ENCODE measurements around the gene ZNF804A.
A peak's percentile ranks its signal among the peaks of the same experiment; 100 is the strongest.

Gene ZNF804A

DNA sequence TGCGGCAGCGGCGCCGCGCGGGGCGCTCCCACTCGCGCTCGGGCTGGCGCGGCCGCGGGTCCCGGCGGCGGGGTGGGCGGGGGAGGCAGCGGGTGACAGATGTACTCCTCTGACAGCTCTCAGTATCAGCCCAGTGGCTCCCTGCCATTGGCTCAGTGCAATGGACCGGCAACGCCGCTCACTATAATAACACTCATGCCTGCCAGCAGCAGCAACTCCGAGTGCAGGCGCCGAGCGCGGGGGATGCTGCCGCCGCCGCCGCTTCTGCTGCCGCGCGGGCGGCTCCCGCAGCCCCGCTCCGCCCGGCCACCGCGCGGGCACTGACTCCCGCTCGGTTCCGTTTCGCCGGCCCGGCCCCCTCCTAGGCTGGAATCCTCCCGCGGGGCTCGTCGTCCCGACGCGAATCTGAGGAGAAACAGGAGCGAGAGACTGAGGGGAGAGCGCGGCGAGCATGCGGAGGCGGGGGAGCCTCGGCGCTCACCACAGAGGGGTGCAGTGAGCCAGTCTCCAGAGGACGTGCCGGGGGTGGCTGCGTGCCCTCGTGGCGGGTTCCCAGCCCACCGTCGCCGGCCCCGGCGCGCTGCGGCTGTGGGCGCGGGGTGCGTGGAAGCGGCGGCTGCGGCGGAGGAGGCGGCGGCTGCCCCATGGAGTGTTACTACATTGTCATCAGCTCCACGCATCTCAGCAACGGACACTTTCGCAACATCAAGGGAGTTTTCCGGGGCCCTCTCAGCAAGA, at the start of gene ZNF804A:
ZNF804A (plus strand) TSS at position 214 of the 738 bp plus-strand sequence; CDS start at position 645, 431 bp downstream.
- peak in 1 of 2 experiments; percentile 20 for DNase-seq

GRCh38 chr2:184549153-184549552, 49.2 kb upstream of the ZNF804A start:
- DNase-seq, result no peak

GRCh38 chr2:184551626-184552025, 46.7 kb upstream of the ZNF804A start:
- no peak for DNase-seq

DNA sequence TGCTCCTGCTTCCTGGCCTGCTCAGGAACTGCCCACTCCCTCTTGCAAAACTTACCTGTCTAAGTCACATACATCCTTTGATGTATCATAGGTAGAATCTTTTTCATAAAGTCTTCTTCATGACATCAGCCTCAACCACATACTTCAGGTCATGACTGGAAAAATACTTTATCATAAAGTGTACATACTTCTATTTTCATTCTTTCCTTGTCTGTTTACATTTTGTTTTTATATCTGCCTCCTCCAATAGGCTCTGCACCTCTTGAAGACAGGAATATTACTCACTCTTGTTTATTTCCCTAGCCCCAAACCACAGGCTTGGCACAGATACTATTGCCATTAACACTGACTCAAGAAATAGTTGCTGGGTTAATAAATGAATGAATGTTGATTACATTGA, 43.6 kb upstream of the ZNF804A start:
- DNase-seq, result no peak

DNA sequence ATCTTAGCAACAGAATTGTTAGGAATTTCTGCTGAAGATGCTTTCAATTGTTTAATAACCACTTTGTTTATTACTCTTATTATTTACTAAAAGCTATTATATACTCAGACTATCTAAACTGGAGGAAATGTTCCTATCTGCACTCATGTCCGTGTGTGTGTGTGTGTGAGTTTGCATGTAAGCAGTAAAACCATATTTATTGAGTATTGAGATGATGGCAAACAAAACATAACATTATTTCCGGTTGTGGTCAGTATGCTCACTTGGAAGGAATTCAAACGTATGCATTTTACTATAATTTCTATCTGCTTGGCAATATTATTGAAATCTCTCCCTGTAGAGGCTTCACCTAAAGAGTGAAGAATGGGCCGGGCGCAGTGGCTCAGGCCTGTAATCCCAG, 43.0 kb upstream of the ZNF804A start:
- DNase-seq, result no peak

GRCh38 chr2:184556639-184557038, 41.7 kb upstream of the ZNF804A start:
- no peak for DNase-seq

DNA sequence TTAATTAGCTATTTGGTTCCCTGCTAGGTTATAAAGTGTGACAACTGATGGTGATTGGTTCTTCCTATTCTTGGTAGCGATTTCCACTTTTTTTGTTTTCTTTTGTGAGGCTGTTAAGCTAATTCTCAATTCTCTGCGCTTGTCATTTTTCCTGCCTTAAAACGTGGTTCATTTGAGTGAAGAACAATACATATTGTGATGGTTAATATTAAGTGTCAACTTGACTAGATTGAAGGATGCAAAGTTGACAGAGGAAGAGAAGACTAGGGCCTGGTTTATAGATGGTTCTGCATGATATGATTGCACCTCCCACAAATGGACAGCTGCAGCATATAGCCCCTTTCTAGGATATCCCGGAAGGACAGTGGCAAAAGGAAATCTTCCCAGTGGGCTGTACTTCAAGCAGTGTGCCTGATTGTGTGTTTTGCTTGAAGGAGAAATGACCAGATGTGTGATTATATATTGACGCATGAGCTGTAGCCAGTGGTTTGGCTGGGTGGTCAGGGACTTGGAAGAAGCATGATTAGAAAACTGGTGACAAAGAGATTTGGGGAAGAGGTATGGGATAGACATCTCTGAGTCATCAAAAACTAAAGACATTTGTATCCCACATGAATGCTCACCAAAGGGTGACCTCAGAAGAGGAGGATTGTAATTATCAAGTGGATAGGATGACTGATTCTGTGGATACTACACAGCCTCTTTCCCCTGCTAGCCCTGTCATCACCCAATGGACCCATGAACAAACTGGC, 39.4 kb upstream of the ZNF804A start:
- DNase-seq, result no peak

- no peak for DNase-seq
These were observed 37.7 kb upstream of the ZNF804A start for GRCh38 chr2:184560603-184561002.

DNA sequence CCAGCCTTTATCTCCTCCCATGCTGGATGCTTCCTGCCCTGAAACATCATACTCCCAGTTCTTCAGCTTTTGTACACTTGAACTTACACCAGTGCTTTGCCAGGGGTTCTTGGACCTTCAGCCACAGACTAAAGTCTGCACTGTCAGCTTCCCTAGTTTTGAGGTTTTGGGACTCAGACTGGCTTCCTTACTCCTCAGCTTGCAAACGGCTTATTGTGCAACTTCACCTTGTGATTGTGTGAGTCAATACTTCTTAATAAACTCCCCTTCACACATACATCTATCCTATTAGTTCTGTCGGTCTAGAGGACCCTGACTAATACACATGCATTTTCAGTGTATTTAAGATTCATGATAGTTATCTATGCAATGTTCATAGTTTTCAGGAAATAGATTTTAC, 35.8 kb upstream of the ZNF804A start:
- DNase-seq, result no peak

DNA sequence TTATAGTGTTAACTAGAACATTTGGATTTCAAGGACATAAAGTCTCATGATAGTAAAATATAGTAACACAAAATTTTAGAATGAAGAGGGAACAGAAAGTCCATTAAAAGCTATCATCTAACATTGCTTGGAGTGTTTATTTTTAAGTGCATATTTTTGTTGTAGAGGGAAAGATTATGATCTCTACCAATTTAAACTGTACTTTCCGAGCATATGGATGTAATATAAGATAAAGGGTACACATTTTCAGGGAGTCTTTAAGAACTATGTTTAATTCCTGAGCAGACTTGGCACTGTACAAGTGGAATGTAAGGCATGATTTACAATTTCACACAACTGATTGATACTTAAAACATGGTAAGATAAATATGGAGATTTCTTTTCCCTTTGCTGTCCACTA, 34.2 kb upstream of the ZNF804A start:
- no peak for DNase-seq

DNA sequence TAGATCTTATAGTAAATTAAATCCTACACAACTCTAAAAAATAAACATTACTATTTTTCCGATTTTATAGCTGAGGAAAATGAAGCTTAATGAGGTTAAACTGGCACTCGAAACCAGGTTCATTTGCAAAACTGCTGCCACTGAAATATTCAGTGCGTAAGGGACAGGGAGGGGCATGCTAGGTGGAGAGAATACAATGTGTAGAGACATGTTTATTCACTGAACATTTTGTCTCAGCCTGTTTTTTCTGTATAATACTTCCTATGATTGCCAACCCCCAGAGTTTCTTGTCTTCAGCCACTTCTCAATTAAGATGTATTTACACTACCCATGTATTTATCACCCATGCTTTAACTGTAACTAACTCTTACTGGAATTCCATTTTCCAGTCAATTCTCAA, 31.6 kb upstream of the ZNF804A start:
- DNase-seq, result no peak

DNA sequence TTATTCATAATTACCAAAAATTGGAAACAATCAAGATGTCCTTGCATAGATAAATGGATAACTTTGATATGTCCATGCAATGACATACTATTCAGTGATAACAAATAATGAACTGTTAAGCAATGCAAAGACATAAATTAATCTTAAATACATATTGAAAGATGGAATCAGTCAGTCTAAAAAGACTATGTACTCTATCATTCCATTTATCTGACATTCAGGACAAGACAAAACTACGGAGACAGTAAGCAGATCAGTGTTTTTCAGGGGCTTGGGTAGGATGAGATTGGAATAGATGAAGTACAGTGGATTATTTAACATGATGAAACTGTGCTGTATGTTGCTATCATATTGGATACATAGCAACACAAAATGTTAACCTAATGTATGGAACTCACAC, 21.3 kb upstream of the ZNF804A start:
- DNase-seq, result no peak

DNA sequence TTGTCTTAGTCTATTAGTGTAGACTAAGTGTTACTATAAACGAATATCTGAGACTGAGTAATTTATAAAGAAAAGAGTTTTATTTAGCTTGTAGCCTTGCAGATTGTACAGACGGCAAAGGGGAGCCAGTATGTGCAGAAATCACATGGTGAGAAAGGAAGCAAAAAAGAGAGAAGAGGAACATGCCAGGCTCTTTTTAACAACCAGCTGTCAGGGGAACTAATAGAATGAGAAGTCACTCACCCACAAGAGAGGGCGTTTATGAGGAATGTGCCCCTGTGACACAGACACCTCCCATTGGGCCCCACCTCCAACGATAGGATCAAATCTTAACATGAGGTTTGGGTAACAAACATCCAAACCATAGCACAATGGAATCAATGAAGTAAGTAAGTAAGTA, 20.6 kb upstream of the ZNF804A start:
- DNase-seq, result no peak

DNA sequence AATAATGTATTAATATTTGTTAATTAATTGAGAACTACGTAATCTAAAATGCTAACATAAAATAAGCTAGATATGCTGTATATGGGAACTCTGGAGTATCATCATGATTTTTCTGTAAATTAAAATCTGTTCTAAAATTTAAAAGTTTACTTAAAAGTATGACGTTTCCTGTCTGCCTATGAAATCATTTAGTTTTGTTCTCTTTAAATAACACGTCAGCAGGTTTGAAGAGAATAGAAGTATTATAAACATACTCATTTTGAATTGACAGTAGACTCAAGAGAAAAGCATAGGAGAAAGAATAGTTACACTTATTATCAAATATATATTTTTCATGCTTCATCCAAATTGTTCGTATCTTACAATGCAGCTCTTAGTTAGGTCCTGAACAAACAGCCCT, 19.1 kb upstream of the ZNF804A start:
- no peak for DNase-seq

GRCh38 chr2:184581391-184581790, 16.9 kb upstream of the ZNF804A start:
- DNase-seq, result no peak

GRCh38 chr2:184589261-184589660, 9.1 kb upstream of the ZNF804A start:
- no peak for DNase-seq

- DNase-seq, result peak in 1 of 2 experiments; percentile 34
These were observed 1.4 kb upstream of the ZNF804A start for GRCh38 chr2:184596819-184597411.

- no peak for DNase-seq
These were observed 748 bp upstream of the ZNF804A start for GRCh38 chr2:184597571-184597991.

DNA sequence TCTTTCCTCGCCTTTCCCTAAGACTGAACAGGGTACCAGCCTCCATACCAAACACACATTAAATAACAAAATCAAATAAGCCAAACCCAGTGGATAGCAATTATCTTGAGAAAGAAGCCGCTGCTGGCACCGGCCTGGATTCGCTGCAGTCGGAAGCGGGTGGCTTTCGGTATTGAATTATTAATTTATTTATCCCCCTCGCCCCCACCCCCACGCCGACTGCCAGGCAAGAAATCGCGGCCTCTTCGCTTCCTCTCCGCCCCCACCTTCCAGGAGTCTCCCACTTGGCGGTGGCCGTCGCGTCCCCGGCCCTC, 370 bp upstream of the ZNF804A start:
- DNase-seq, result peak in 1 of 2 experiments; percentile 20

DNA sequence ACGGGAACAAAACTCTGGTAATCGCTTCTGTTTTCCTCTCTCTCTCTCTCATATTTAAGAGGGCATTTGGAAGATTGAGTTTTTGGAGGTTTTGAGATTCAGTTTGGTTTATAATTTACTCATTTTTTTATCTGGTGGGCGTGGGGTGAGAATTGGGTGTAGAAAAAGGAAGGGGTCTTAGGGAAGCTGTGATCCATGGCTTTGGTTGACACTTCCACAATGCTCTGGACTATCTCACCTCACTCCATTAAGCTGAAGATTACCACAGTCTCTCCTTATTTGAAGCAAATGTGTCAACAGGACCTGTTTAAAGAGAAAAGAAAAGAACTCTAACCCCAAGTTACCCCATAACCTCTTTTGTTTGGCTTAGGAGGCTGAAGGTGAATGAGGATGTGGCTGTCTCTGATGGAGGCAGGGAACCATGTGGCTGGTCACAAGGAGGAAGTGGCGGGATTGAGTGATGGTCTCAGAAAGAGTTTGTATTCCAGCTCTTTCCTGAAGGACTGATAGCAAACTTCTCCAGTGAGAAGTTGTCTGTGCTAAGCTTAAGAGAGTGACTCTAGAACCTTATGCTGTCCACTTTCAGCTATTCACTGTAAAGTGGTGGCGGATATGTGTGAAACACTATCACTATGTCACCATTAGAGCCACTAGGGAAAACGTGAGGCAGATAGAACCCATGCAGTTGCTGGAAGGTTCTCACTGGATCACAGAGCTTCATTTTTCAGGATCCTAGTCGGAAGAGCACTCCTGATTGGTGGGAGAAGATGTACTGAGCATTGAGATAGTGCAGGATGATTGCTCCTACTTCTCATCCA, 934 bp downstream of the ZNF804A start:
- no peak for DNase-seq

- no peak for DNase-seq
These were observed 1.5 kb downstream of the ZNF804A start for GRCh38 chr2:184599872-184600222.

DNA sequence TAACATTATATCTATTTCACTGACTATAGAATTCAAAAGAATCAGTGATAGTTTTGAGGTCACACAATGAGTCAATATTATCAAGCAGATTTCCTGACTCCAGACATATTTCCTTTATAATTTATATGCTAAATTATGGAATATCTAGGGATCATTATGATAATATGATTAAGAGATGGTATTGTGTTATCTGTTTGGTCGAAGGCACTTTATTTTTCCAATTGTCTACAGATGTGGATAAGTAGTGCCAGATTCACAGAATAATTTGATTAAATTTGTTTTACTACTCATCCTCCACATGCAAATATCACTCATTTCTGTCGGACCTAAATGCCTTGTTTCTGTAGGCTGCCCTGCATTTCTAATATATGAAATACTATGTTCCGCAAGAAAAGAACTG, 4.4 kb downstream of the ZNF804A start:
- DNase-seq, result no peak

GRCh38 chr2:184610891-184611290, 12.6 kb downstream of the ZNF804A start:
- DNase-seq, result no peak
